Measurements from ENCODE around the gene ETV6.

ETV6 gene

DNA sequence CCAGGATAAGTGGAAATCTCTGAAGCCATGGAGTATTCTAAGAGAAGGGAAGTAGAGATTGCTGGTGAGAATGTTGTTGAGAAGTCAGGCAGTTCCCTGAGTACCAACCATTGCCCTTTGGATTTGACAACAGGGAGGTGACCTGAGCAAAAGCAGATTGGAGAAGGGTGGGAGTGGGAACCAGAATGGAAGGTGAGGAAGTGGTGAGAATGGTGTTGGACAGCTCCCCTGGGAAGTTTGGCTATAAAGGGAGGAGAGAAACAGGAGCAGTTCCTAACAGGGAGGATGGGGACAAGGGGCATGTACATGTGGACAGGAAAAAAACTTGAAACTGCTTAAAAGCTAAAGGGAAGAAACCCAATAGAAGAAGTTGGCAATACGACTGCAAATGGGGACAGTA lies 198.1 kb downstream of the ETV6 start:
- TF ChIP-seq POLR2A (IDR thresholded peaks at IDR 0.05; ENCODE audit: low read depth, low read length) (no peak), TAF1 (IDR thresholded peaks at IDR 0.05; ENCODE audit: borderline replicate concordance, low read depth, low read length) (no peak), POLR2AphosphoS5 (IDR thresholded peaks at IDR 0.05; ENCODE audit: low read depth, low read length) (no peak)
- DNase-seq (ENCODE audit: insufficient read length) (no peak), FAIRE-seq (no peak)

DNA sequence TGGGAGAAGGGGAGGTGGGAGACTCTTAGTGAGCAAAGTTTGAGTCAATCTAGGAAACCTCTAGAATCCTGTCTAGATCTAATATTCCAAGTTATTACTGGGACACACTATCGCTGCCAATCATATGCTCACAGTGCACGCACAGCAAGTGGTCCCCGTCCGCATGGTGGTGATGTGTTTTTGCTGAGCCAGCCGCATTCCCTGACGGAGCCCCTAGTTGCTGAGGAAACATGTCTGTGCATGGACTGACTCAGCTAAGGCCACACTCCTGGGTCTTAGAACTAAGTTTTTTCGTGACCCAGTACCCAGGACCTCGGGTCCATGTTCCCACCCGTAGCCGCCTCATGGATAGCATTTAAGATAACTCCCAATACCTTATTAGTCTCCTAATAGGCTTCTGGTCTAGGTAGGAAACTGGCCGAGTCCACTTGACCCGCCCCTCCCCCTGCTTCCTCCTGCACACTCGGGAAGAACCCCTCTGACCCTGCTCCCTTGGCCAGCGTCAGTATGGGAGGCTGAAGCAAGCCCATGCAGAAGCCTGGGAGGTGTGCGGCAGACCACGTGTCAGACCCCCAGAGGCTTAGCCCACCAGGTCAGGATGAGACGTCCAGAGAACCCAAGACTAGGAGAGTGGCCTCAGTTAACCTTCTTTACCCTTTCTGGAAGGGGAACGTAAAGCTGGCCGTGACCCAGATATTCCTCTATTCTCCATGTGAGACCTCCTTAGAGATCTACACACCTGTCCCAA lies 200.5 kb downstream of the ETV6 start:
- DNase-seq (ENCODE audit: insufficient read length) (no peak), FAIRE-seq (no peak)
- TF ChIP-seq TAF1 (IDR thresholded peaks at IDR 0.05; ENCODE audit: borderline replicate concordance, low read depth, low read length): no peak
- peak; percentile 16; the same call in 1 of the 2 replicates for TF ChIP-seq POLR2A (IDR thresholded peaks at IDR 0.05; ENCODE audit: low read depth, low read length)
- 0 out of 2 replicates have a peak, but pooled peaks have one; percentile 50 for TF ChIP-seq POLR2AphosphoS5 (IDR thresholded peaks at IDR 0.05; ENCODE audit: low read depth, low read length)

DNA sequence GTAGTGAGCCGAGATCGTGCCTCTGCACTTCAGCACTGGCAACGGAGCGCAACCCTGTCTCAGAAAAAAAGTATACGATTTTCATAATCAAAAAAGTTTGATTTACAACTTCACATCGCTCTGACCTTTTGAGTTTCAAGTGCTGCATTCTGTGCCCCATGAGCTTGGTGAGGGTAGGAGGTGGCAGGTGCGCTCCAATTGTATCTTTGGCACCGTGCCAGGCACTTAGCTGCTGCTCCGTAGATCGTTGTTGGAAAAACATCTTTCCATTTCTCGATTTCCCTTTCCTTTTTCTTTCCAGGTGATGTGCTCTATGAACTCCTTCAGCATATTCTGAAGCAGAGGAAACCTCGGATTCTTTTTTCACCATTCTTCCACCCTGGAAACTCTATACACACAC lies 203.7 kb downstream of the ETV6 start:
- no peak for TF ChIP-seq TAF1 (IDR thresholded peaks at IDR 0.05; ENCODE audit: borderline replicate concordance, low read depth, low read length)
- no peak for TF ChIP-seq POLR2A (IDR thresholded peaks at IDR 0.05; ENCODE audit: low read depth, low read length)
- no peak for TF ChIP-seq POLR2AphosphoS5 (IDR thresholded peaks at IDR 0.05; ENCODE audit: low read depth, low read length)
- no peak for FAIRE-seq
- no peak for DNase-seq (ENCODE audit: insufficient read length)

DNA sequence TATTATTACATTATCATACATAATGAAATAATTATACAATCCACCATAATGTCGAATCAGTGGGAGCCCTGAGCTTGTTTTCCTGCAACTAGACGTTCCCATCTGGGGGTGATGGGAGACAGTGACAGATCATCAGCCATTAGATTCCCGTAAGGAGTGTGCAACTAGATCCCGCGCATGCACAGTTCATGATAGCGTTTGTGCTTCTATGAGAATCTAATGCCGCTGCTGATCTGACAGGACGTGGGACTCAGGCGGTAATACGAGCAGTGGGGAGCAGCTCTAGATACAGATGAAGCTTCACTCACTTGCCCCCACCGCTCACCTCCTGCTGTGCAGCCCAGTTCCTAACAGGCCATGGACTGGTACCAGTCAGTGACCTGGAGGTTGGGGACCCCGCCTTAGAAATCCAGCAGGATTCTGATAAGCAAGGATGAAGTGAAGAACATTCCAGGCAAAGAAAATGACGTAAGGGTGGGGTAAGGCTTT lies 204.6 kb downstream of the ETV6 start:
- FAIRE-seq (no peak), DNase-seq (ENCODE audit: insufficient read length) (no peak)
- TF ChIP-seq POLR2A (IDR thresholded peaks at IDR 0.05; ENCODE audit: low read depth, low read length) (no peak), TAF1 (IDR thresholded peaks at IDR 0.05; ENCODE audit: borderline replicate concordance, low read depth, low read length) (no peak), POLR2AphosphoS5 (IDR thresholded peaks at IDR 0.05; ENCODE audit: low read depth, low read length) (no peak)

DNA sequence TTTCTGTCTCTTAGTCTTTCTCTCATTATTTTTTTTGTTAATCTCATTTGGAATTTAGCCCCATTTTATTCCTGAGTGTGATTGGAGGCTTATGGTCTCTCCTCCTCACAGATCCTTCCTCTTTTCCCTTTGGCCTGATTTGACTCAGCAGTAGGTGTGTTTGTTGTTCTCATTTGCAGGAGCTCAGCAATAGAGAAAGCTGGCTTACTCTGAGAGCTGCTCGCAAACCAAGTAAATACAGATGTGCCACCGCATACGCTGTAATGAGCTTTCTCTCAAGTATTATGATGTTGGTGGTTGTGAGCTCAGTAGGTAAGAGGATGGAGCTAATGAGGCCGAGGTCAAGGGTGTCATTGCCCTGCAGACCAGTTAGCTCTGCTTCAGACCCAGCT lies 206.5 kb downstream of the ETV6 start:
- TF ChIP-seq TAF1 (IDR thresholded peaks at IDR 0.05; ENCODE audit: borderline replicate concordance, low read depth, low read length): no peak
- no peak for TF ChIP-seq POLR2AphosphoS5 (IDR thresholded peaks at IDR 0.05; ENCODE audit: low read depth, low read length)
- TF ChIP-seq POLR2A (IDR thresholded peaks at IDR 0.05; ENCODE audit: low read depth, low read length): no peak
- FAIRE-seq: no peak
- DNase-seq (ENCODE audit: insufficient read length): no peak

DNA sequence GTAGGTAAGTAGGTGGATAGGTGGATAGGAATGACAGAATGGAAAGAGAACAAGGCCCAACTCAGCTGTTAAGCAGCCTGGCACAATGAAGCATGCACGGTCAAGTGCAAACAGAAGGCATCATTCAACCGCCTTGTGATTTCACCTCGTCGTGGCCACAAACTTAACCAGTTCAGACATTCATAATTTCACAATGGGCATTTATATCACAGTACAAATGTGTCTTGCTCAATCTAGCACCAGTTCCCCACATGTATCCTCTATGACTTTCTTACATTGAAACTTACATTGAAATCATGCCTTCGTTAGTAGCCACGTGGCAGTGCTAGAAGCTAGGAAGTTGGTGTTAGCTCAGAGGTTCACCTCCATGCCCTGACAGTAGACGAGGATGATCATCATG lies 207.5 kb downstream of the ETV6 start:
- FAIRE-seq (peak; percentile 73), DNase-seq (ENCODE audit: insufficient read length) (no peak)
- TF ChIP-seq POLR2A (IDR thresholded peaks at IDR 0.05; ENCODE audit: low read depth, low read length) (no peak), TAF1 (IDR thresholded peaks at IDR 0.05; ENCODE audit: borderline replicate concordance, low read depth, low read length) (no peak), POLR2AphosphoS5 (IDR thresholded peaks at IDR 0.05; ENCODE audit: low read depth, low read length) (no peak)

DNA sequence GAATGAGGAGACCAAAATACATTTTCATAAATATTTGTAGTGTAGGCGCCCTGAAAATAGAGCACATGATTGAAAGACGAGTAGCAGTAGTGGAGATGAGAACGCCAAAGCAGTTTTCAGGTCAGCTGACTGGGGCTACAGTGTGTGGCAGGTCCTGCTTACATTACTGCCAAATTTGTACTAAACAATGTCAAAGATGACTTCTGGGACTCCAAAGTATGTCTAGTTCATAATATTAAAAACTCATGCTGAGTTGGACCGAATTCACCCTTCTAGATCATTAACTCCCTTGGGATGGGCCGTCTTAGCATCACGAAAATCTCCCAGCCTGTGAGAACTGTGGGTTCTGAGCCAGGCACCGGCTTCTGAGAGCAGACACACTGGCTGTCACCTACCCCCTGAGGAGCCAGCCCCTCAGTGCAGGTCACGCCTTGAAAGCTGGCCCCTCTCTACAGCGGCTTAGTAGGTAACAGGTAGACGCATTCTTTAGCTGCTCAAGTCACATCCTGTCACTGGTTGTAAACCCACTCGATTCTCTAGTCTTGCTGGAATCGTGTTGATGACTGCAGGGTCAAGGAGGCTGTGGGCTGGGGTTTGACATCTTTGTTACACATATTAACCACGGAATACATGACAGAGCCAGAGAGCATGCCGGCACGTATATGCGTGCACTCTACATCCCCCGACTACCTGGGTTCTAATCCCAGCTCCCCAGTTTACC lies 210.4 kb downstream of the ETV6 start:
- DNase-seq (ENCODE audit: insufficient read length) (no peak), FAIRE-seq (no peak)
- no peak for TF ChIP-seq TAF1 (IDR thresholded peaks at IDR 0.05; ENCODE audit: borderline replicate concordance, low read depth, low read length)

DNA sequence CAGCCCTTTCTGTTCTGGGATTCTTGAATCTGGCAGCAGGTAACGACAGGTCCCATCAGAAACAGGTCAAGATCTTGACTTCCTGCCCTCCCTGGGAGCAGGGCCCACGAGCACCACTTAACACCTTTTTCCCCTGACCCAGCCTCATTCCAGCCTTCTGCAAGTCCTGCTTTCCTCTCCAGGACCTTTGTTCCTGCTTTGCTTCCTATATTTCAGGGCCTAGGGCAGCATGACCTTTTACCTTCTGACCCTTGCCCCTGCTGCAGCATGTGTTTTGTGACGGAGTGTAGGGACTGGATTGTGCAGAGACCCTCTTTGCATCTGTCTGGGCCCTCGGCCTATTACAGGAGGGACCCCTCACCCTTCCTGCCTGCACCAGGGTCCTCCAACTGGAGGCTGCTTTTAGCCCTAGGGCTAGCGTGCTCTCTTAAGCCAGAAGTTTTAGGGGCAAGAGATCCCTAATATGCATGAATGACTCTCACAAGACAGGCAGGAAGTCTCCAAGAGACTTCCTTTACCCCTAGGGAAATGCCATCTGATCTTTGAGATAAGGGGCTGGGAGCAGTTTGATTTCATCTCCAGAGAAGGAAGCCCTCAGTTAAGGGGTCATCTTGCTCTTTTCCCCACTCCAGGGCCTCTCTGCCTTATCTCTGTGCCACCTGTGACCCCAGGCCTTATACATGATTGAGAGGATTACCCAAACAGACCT lies 211.8 kb downstream of the ETV6 start:
- TF ChIP-seq TAF1 (IDR thresholded peaks at IDR 0.05; ENCODE audit: borderline replicate concordance, low read depth, low read length) (no peak), POLR2AphosphoS5 (IDR thresholded peaks at IDR 0.05; ENCODE audit: low read depth, low read length) (no peak), POLR2A (IDR thresholded peaks at IDR 0.05; ENCODE audit: low read depth, low read length) (no peak)
- DNase-seq (ENCODE audit: insufficient read length) (no peak), FAIRE-seq (no peak)

DNA sequence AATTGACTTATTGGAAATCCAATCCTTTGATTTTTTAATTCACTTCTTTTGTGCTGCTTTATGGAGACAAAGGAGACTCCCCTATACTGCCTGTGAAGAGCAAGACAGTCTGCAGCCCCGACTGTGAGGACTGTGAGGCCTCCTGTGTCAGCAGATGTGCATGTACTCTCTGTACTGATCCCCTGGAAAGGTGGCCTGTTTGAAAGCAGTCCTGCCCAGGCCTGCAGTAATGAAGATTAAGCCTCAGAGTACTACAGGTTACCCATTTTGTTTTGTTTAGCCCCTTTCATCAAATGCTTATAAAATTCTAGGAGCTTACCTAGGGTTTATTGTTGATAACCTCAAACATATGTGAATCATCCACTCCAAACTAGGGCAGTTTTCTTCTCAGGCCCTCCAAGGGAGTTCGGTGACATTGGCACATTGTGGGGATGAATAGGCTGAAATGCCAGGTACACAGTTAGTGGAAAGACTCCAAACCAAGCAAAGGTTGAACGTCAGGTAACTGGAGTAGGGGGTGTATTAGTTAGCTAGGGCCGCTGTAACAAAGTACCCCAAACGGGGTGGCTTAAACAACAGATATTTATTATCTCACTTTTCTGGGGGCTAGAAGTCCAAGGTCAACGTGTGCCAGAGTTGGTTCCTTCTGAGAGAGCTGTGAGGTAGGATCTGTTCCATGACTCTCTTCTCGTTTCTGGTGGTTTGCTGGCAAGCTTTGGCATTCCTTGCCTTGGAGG lies 212.6 kb downstream of the ETV6 start:
- FAIRE-seq (peak; percentile 14), DNase-seq (ENCODE audit: insufficient read length) (no peak)
- no peak for TF ChIP-seq POLR2A (IDR thresholded peaks at IDR 0.05; ENCODE audit: low read depth, low read length)
- TF ChIP-seq POLR2AphosphoS5 (IDR thresholded peaks at IDR 0.05; ENCODE audit: low read depth, low read length): no peak
- TF ChIP-seq TAF1 (IDR thresholded peaks at IDR 0.05; ENCODE audit: borderline replicate concordance, low read depth, low read length): no peak

DNA sequence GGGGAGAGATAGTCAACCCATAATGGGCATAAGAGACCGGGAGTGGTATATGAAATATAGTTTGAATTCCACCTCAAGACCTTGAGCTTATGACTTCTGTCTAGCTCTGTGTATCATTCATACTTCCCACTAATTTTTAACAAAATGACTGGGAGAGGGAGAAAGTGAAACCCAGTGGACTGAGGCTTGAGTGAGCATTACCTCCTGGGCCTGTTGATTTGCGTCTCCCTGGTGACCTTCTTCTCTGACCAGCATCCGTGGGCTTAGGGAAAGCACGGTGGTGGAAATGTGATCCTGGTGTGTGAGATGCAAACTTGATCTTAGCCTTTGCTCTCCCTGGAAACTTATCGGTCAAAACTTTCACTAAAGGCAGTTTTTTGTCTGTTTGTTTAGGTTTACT lies 213.3 kb downstream of the ETV6 start:
- DNase-seq (ENCODE audit: insufficient read length): no peak

DNA sequence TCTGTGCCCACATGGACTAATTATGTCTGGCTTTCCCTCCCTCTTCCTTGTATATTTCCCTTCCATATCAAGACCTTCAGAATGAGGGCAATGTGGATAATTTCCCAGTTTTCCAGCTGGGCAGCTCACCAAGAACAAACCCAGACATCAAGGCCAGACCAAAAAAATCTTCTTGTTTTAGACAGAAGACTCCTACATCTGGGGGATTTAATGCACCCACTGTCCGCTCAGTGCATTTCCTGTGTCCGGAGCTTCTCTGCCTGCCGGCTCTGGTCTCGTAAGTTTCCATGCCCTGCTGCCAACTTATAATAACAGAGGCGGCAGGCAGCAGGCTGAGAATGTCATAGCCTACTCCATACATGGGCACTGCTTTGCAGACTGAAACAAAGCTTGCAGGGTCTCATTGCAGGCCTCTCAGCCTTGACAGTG lies 214.0 kb downstream of the ETV6 start:
- DNase-seq (ENCODE audit: insufficient read length) (no peak), FAIRE-seq (no peak)
- TF ChIP-seq POLR2AphosphoS5 (IDR thresholded peaks at IDR 0.05; ENCODE audit: low read depth, low read length) (no peak), TAF1 (IDR thresholded peaks at IDR 0.05; ENCODE audit: borderline replicate concordance, low read depth, low read length) (no peak), POLR2A (IDR thresholded peaks at IDR 0.05; ENCODE audit: low read depth, low read length) (no peak)

More for the DNA sequence above, 213.3 kb downstream of the ETV6 start:
- TF ChIP-seq POLR2A (IDR thresholded peaks at IDR 0.05; ENCODE audit: low read depth, low read length): no peak
- no peak for FAIRE-seq

Data from GM12892 (cell line).